Prostate gland (tissue), 2 donors: ENCODE measurements around the gene MAPK9. TPM values are rescaled to one million over a fixed set of nuclear protein-coding genes. Genes with fewer than 3 reads are reported as not detected.

Source experiments
- DNase-seq: peaks from one replicate; pipeline ENCODE4 v3.0.0-alpha.2; 2019; ENCODE audit warnings: low spot score
- H3K27ac ChIP-seq, 2 donors: fragments of 200-600 bp; sonication (generic); 2 replicates each; pipeline ENCODE4 v1.5.1; 2017 to 2019
- H3K27me3 ChIP-seq: fragments of 200-600 bp; sonication (generic); replicated peaks from 2 replicates; pipeline ENCODE4 v1.5.1; 2019; ENCODE audit not compliant: insufficient read depth
- H3K36me3 ChIP-seq, 2 donors: fragments of 200-600 bp; sonication (generic); 1 replicate in 1 of 2; 2 replicates in 1 of 2; pipeline versions ENCODE4 v1.5.1 to v1.8.1; 2017 to 2019
- H3K4me1 ChIP-seq: fragments of 200-600 bp; sonication (generic); replicated peaks from 2 replicates; pipeline ENCODE4 v1.5.1; 2019
- H3K4me3 ChIP-seq, 2 donors: fragments of 200-600 bp; sonication (generic); 2 replicates each; pipeline ENCODE4 v1.5.1; 2017 to 2019
- H3K9me3 ChIP-seq: fragments of 200-600 bp; sonication (generic); 2 replicates; pipeline ENCODE4 v1.5.1; 2017
- CTCF ChIP-seq, 4 experiments: fragments of 200-600 bp in 2 of 4; fragments of 450-650 bp in 2 of 4; sonication (generic) in 2 of 4; IDR thresholded peaks; 1 replicate in 3 of 4; 2 replicates in 1 of 4; pipeline ENCODE4 v1.5.1; 2016 to 2019; ENCODE audit warnings: antibody characterized with exemption in 4 of 4, mild to moderate bottlenecking in 2 of 4, moderate library complexity in 2 of 4
- POLR2A ChIP-seq: fragments of 450-650 bp; IDR thresholded peaks from one replicate; pipeline ENCODE4 v1.6.1; 2016; ENCODE audit warnings: antibody characterized with exemption, mild to moderate bottlenecking
- POLR2AphosphoS5 ChIP-seq: sonication (generic); formaldehyde crosslinking; IDR thresholded peaks from one replicate; pipeline ENCODE4 v1.6.1; 2017; ENCODE audit warnings: antibody characterized with exemption
- WGBS: methylation state at CpG from one replicate; pipeline ENCODE4 v1.1.5; 2018; 5-methylcytosine and 5-hydroxymethylcytosine counted together
- intact Hi-C: fragments of 100-400 bp; cut with DNase I; formaldehyde crosslinking; loops from one replicate; pipeline ENCODE4 v1.14.2; 2022
- total RNA-seq, 2 donors: library from RNA; depleted of rRNA; stranded (reverse); fragments of >200 nt; gene quantifications; one replicate each; pipeline ENCODE4 v1.1.0, GENCODE V29; 2016

The MAPK9 gene
- total RNA-seq, 2 donors from 2014 or later, result 28.8 to 38.5 TPM

DNA sequence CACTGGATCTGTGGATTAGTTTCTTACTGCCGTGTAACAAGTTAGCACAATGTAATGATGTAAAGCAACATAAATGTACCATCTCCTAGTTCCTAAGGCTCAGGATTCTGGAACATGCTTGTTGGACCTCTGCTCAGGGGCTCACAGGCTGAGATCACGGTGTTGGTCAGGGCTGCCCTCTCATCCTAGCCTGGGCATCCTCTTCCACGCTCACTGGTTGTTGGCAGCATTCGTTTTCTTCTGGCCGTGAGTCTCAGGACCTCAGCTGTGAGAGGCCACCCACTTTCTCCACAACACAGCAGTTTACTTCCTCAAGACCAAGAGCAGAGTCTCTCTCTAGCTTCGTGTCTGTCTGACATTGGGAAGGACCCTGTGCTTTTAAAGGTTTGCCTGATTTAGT lies 100.2 kb downstream of the MAPK9 start:
- intact Hi-C loops, result no loop called here
- no peak overlapping the region for H3K27ac ChIP-seq

DNA sequence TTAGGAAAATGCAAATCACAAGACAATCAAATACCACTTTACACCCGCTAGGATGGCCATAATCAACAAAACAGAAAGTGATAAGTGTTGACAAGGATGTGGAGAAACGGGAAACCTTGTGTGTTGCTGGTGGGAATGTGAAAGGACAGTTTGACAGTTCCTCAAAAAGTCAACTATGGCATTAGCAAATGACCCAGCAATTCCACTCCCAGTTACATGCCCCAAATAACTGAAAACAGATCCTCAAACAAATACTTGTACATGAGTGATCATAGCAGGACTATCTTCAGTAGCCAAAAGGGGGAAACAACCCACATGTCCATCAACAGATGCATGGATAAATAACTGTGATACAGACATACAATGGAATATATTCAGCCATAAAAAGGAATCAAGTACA lies 104.1 kb downstream of the MAPK9 start:
- no peak overlapping the region for H3K4me3 ChIP-seq
- intact Hi-C loops, result no loop called here
- no peak for DNase-seq
- 88% methylated on average over 2 of the region's 2 CpGs for WGBS
- no peaks in the 10 kb centered on the region for H3K27me3 ChIP-seq
- H3K27ac ChIP-seq, result no peak overlapping the region
- H3K9me3 ChIP-seq, result no peaks in the 10 kb centered on the region
- no peaks in the 10 kb centered on the region for H3K36me3 ChIP-seq
- H3K4me1 ChIP-seq, result no peaks in the 10 kb centered on the region
- no peak for TF ChIP-seq POLR2A
- TF ChIP-seq POLR2AphosphoS5, result no peak
- no peak for TF ChIP-seq CTCF (IDR thresholded peaks at IDR 0.05)

More for the DNA sequence above, 100.2 kb downstream of the MAPK9 start:
- H3K9me3 ChIP-seq, result no peaks in the 10 kb centered on the region
- no peaks in the 10 kb centered on the region for H3K4me1 ChIP-seq
- DNase-seq, result no peak
- H3K36me3 ChIP-seq, result no peaks in the 10 kb centered on the region
- no peaks in the 10 kb centered on the region for H3K27me3 ChIP-seq
- TF ChIP-seq POLR2AphosphoS5, result no peak
- no peak for TF ChIP-seq CTCF (IDR thresholded peaks at IDR 0.05)
- TF ChIP-seq POLR2A, result no peak
- no peak overlapping the region for H3K4me3 ChIP-seq
- WGBS, result 61% methylated on average over 6 of the region's 6 CpGs

Other genes starting within 250 kb of the MAPK9 start
- gene RNF130, start 220.3 kb downstream of the MAPK9 start, total RNA-seq, result 100 to 1,000 TPM in 1 of 2 donors, 10 to 100 TPM in 1; 83.8 to 116 TPM
- gene RASGEF1C, start 82.9 kb downstream of the MAPK9 start, total RNA-seq, result 1 to 10 TPM in 1 of 2 donors, under 1 TPM in 1; 0.09 to 3.1 TPM
- 10 to 100 TPM in 1 of 2 donors, 1 to 10 TPM in 1; 3.2 to 14.0 TPM for gene GFPT2, start 61.3 kb upstream of the MAPK9 start, total RNA-seq
- 10 to 100 TPM; 18.4 to 20.1 TPM for gene CNOT6, start 202.3 kb upstream of the MAPK9 start, total RNA-seq